Lower leg skin (tissue), 3 donors: ENCODE measurements around the gene PPIG.
"Not testable (repeated sequence)": the region's sequence is repeated elsewhere in the genome, so short reads cannot be mapped to it uniquely, and the experiment has no call there.

Experiments used
- CTCF ChIP-seq, 3 donors: fragments of 450-650 bp; IDR thresholded peaks; one replicate each; pipeline ENCODE4 v1.5.1; 2016; ENCODE audit warnings: antibody characterized with exemption in 3 of 3, mild to moderate bottlenecking in 3 of 3, moderate library complexity in 2 of 3
- POLR2A ChIP-seq, 2 donors: fragments of 450-650 bp; IDR thresholded peaks; one replicate each; pipeline ENCODE4 v1.6.1; 2016 to 2017; ENCODE audit warnings: antibody characterized with exemption in 2 of 2, mild to moderate bottlenecking in 1 of 2, moderate library complexity in 1 of 2

- TF ChIP-seq POLR2A, CTCF (IDR thresholded peaks at IDR 0.05): not testable (repeated sequence)
Measured at GRCh38 chr2:169615982-169616381, 31.8 kb downstream of the PPIG start.
